GM12891 (cell line): ENCODE results near the gene NOC4L.

Experiments
- PAX5 ChIP-seq: IDR thresholded peaks from 2 replicates; pipeline ENCODE4 v1.6.1; 2011; ENCODE audit warnings: low read length, moderate library complexity, mild to moderate bottlenecking; ENCODE audit not compliant: insufficient read depth, severe bottlenecking
- POLR2A ChIP-seq: IDR thresholded peaks from 2 replicates; pipeline ENCODE4 v1.6.1; 2011; ENCODE audit warnings: low read depth, low read length, control low read depth
- POLR2AphosphoS5 ChIP-seq: IDR thresholded peaks from 2 replicates; pipeline ENCODE4 v1.6.1; 2011; ENCODE audit warnings: low read depth, low read length, control low read depth
- SPI1 ChIP-seq: IDR thresholded peaks from 2 replicates; pipeline ENCODE4 v1.6.1; 2011; ENCODE audit warnings: low read depth, low read length, control low read depth
- TAF1 ChIP-seq: IDR thresholded peaks from 2 replicates; pipeline ENCODE4 v1.6.1; 2011; ENCODE audit warnings: low read depth, low read length, control low read depth

GRCh38 chr12:132146098-132146497 lies 1.8 kb downstream of the NOC4L start:
- TF ChIP-seq POLR2AphosphoS5 (no peak), POLR2A (no peak), TAF1 (no peak), PAX5 (no peak), SPI1 (no peak)
